ENCODE data around the gene TPRA1. TPM values are rescaled to one million over a fixed set of nuclear protein-coding genes. Genes with fewer than 3 reads are reported as not detected.

The TPRA1 gene
- total RNA-seq, 1 experiment from 2014 or later: 20.2 TPM

GRCh38 chr3:127610105-127610504 is 19.6 kb upstream of the TPRA1 start:
- POLR2A ChIA-PET (ENCODE audit: low non-redundant PET): interaction anchor here (0.7 kb wide), 1 partner anchor 26 kb away, joined by 3 read pairs; no protein-coding TSS in a partner anchor
- intact Hi-C loops (cut with micrococcal nuclease; ENCODE audit: unreplicated experiment): no loop called here
- peaks cover 93% of the 10 kb centered on the region for H3K36me3 ChIP-seq (ENCODE audit: insufficient read depth, low read length, poor library complexity, severe bottlenecking)

DNA sequence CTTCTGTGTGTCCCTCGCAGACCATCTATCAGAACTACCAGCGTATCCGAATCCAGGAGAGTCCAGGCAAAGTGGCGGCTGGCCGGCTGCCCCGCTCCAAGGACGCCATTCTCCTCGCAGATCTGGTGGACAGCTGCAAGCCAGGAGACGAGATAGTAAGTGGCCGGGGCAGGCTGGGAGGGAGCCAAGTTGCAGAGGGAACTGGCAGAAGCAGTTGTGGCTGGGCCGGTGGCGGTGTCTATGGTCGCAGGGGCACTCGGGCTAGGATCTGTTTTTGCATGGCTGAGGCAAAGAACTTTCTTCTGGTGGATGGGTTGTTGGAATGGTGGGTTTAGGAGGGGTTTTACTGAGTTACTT is 17.8 kb upstream of the TPRA1 start:
- Histone ChIP-seq H3K27me3 (replicated peaks; ENCODE audit: insufficient read depth, low read depth, low read length, poor library complexity) (no peaks in the 10 kb centered on the region), H3K4me1 (ENCODE audit: insufficient read depth, low read length, poor library complexity, severe bottlenecking) (no peaks in the 10 kb centered on the region), H3K27ac (ENCODE audit: low read depth, low read length, poor library complexity, severe bottlenecking) (no peak overlapping the region), H3K36me3 (ENCODE audit: insufficient read depth, low read length, poor library complexity, severe bottlenecking) (peaks cover 93% of the 10 kb centered on the region), H3K4me3 (ENCODE audit: low read depth, low read length, poor library complexity, severe bottlenecking) (no peak overlapping the region), H3K9me3 (ENCODE audit: low read depth, low read length, poor library complexity, severe bottlenecking) (no peaks in the 10 kb centered on the region)
- TF ChIP-seq CTCF (conservative IDR thresholded peaks at IDR 0.05; ENCODE audit: low read depth, low read length) (no peak), EZH2 (IDR thresholded peaks at IDR 0.05; ENCODE audit: borderline replicate concordance, low read depth, low read length, poor library complexity, severe bottlenecking) (no peak)
- POLR2A ChIA-PET (ENCODE audit: low non-redundant PET): no interaction called here
- BruUV-seq (replicated peaks): no TSS peak
- intact Hi-C loops (cut with micrococcal nuclease; ENCODE audit: unreplicated experiment): no loop called here
- no peak for DNase-seq (ENCODE audit: low spot score)
- CTCF ChIA-PET: no interaction called here

More at GRCh38 chr3:127610105-127610504, 19.6 kb upstream of the TPRA1 start:
- CTCF ChIA-PET: no interaction called here
- no peaks in the 10 kb centered on the region for H3K4me1 ChIP-seq (ENCODE audit: insufficient read depth, low read length, poor library complexity, severe bottlenecking)
- H3K9me3 ChIP-seq (ENCODE audit: low read depth, low read length, poor library complexity, severe bottlenecking): no peaks in the 10 kb centered on the region
- no peak for DNase-seq (ENCODE audit: low spot score)
- TF ChIP-seq EZH2 (IDR thresholded peaks at IDR 0.05; ENCODE audit: borderline replicate concordance, low read depth, low read length, poor library complexity, severe bottlenecking) (no peak), CTCF (conservative IDR thresholded peaks at IDR 0.05; ENCODE audit: low read depth, low read length) (no peak)
- no peak overlapping the region for H3K27ac ChIP-seq (ENCODE audit: low read depth, low read length, poor library complexity, severe bottlenecking)
- H3K27me3 ChIP-seq (replicated peaks; ENCODE audit: insufficient read depth, low read depth, low read length, poor library complexity): no peaks in the 10 kb centered on the region
- no TSS peak for BruUV-seq (replicated peaks)
- no peak overlapping the region for H3K4me3 ChIP-seq (ENCODE audit: low read depth, low read length, poor library complexity, severe bottlenecking)

DNA sequence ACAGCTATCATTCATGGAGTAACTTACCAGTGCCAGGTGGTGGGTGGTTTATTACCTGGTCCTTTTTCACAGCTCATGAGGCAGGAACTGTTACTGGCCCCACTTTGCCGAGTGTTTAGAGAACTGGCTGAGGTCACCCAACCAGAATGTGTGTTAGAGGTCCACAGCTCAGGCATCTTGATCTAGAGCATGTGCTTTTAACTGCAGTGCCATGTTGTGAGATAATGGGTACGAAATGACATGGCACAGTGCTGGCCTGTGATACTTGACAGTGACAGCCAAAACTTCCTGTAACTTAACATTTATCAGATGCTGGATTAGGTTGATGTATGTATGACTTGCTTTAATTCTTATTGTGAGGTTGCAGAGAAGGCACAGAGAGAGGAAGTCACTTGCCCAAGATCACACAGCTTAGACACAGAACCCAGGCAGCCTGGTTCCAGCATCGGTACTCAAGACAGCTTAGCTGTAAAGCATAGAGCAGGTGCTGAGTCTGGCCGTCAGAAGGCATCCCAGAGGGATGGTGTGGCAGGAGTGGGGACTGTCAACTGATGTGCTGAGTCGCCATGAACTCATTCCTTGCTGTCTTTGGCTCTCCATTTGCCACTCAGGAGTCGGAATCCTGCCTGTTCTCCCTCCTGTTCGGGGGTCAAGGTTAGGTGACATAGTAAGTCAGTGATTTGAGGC is 17.3 kb upstream of the TPRA1 start:
- no peak for DNase-seq (ENCODE audit: low spot score)
- ChIA-PET CTCF (no interaction called here), POLR2A (ENCODE audit: low non-redundant PET) (no interaction called here)
- intact Hi-C loops (cut with micrococcal nuclease; ENCODE audit: unreplicated experiment): no loop called here
- no peaks in the 10 kb centered on the region for H3K27me3 ChIP-seq (replicated peaks; ENCODE audit: insufficient read depth, low read depth, low read length, poor library complexity)
- no peak overlapping the region for H3K4me3 ChIP-seq (ENCODE audit: low read depth, low read length, poor library complexity, severe bottlenecking)
- no peak for TF ChIP-seq EZH2 (IDR thresholded peaks at IDR 0.05; ENCODE audit: borderline replicate concordance, low read depth, low read length, poor library complexity, severe bottlenecking)
- TF ChIP-seq CTCF (conservative IDR thresholded peaks at IDR 0.05; ENCODE audit: low read depth, low read length): no peak
- H3K4me1 ChIP-seq (ENCODE audit: insufficient read depth, low read length, poor library complexity, severe bottlenecking): no peaks in the 10 kb centered on the region
- H3K27ac ChIP-seq (ENCODE audit: low read depth, low read length, poor library complexity, severe bottlenecking): no peak overlapping the region
- no TSS peak for BruUV-seq (replicated peaks)
- H3K9me3 ChIP-seq (ENCODE audit: low read depth, low read length, poor library complexity, severe bottlenecking): no peaks in the 10 kb centered on the region
- peaks cover 89% of the 10 kb centered on the region for H3K36me3 ChIP-seq (ENCODE audit: insufficient read depth, low read length, poor library complexity, severe bottlenecking)

All from A673 (cell line).